ENCODE results near the gene ATCAY.

DNA sequence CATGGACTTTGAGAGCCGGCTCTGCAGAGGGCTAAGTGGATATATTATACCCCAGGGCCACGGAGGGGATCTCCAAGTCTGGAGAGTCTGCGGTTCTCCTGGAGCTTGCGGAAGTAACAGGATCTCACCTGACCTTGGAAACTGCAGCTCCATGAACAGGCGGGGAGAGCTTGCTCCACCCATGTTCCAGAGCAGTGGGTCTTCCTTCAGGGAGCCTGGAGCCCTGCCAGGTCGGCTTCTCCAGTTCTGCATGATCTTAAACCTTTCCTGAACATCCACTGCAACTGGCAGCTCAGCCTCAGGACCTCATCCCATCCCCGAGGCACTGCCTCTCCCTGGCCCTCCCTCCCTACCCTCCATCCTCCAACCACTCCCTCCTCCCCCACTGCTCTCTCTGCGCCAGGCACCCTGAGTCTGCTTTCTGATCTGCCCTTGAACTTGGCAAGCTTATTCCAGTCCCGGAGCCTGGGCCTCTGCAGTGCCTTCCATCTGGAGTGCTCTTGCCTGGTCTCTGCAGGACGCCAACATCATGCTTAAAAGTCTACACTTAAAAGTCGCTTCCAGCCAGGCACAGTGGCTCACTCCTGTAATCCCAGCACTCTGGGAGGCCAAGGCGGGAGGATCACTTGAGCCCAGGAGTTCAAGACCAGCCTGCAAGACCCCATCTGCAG is 13.2 kb downstream of the ATCAY start:
- TF ChIP-seq, protein P1, sequence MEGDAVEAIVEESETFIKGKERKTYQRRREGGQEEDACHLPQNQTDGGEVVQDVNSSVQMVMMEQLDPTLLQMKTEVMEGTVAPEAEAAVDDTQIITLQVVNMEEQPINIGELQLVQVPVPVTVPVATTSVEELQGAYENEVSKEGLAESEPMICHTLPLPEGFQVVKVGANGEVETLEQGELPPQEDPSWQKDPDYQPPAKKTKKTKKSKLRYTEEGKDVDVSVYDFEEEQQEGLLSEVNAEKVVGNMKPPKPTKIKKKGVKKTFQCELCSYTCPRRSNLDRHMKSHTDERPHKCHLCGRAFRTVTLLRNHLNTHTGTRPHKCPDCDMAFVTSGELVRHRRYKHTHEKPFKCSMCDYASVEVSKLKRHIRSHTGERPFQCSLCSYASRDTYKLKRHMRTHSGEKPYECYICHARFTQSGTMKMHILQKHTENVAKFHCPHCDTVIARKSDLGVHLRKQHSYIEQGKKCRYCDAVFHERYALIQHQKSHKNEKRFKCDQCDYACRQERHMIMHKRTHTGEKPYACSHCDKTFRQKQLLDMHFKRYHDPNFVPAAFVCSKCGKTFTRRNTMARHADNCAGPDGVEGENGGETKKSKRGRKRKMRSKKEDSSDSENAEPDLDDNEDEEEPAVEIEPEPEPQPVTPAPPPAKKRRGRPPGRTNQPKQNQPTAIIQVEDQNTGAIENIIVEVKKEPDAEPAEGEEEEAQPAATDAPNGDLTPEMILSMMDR (IDR thresholded peaks at IDR 0.05), result no peak
- no peak for TF ChIP-seq POLR2A (IDR thresholded peaks at IDR 0.05)
